BJ (cell line): ENCODE data around the gene PSMG2. TPM values are rescaled to one million over a fixed set of nuclear protein-coding genes. Genes with fewer than 3 reads are reported as not detected.

Source experiments
- CTCF ChIA-PET: fragments of 350-600 bp; formaldehyde crosslinking; extraction: SDS; loops from one replicate; lab custom pipeline; 2021; ENCODE audit warnings: antibody characterized with exemption, inconsistent platforms; lab: Yijun Ruan, JAX
- POLR2A ChIA-PET: fragments of 300-600 bp; sonication (Branson Sonifier 250); formaldehyde crosslinking; extraction: SDS; loops from one replicate; lab custom pipeline; 2021; ENCODE audit warnings: antibody characterized with exemption; lab: Charles Lee
- DNase-seq: peaks from one replicate; pipeline ENCODE4 v3.0.0-alpha.2; 2011; ENCODE audit warnings: low read depth
- H3K27me3 ChIP-seq: 2 replicates; pipeline ENCODE4 v1.6.0; 2011; ENCODE audit warnings: low read length; ENCODE audit not compliant: control insufficient read depth, insufficient read depth
- H3K36me3 ChIP-seq: 2 replicates; pipeline ENCODE4 v1.5.1; 2011; ENCODE audit warnings: low read length; ENCODE audit not compliant: control insufficient read depth, insufficient read depth
- H3K4me3 ChIP-seq: 2 replicates; pipeline ENCODE4 v1.5.1; 2011; ENCODE audit warnings: low read depth, mild to moderate bottlenecking, control low read depth, low read length
- polyA plus RNA-seq: library from polyadenylated mRNA; depleted of rRNA; stranded (reverse); fragments of >200 nt; gene quantifications from 2 replicates; pipeline ENCODE4 v1.2.3, GENCODE V29; 2011
- TF ChIP-seq, protein P1 (sequence below): IDR thresholded peaks from 2 replicates; pipeline ENCODE4 v1.5.1; 2011; ENCODE audit warnings: low read depth, mild to moderate bottlenecking, control low read depth, inconsistent platforms, low read length, moderate library complexity; ENCODE audit not compliant: insufficient read depth

PSMG2 gene
- polyA plus RNA-seq, 1 experiment: 60.8 TPM

DNA sequence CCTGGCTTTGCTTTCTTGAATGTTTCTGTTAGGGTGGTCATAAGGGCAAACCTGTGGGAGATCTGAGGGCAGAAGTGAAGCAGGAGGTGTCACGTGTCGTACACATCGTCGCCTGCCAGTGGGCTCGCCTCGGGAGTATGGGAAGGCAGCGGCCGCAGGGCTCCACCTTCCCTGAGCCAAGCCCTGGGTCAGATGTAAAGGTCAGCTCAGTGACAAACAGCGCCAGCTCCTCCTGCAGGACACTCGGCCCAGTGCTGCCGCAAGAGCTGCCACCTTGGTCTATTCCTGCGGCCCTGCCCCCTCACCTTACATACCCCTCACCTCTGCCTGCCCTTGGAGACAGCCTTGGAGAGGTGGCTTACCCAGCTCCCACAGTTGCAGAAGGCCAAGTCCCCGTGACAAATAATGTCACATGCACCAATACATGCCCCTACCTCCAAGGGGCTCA, 64.2 kb downstream of the PSMG2 start:
- H3K27me3 ChIP-seq: no peaks in the 10 kb centered on the region
- ChIA-PET CTCF (interaction anchor here (0.8 kb wide), 1 partner anchor 22 kb away, joined by 4 read pairs; no protein-coding TSS in a partner anchor), POLR2A (no interaction called here)
- TF ChIP-seq, protein P1, sequence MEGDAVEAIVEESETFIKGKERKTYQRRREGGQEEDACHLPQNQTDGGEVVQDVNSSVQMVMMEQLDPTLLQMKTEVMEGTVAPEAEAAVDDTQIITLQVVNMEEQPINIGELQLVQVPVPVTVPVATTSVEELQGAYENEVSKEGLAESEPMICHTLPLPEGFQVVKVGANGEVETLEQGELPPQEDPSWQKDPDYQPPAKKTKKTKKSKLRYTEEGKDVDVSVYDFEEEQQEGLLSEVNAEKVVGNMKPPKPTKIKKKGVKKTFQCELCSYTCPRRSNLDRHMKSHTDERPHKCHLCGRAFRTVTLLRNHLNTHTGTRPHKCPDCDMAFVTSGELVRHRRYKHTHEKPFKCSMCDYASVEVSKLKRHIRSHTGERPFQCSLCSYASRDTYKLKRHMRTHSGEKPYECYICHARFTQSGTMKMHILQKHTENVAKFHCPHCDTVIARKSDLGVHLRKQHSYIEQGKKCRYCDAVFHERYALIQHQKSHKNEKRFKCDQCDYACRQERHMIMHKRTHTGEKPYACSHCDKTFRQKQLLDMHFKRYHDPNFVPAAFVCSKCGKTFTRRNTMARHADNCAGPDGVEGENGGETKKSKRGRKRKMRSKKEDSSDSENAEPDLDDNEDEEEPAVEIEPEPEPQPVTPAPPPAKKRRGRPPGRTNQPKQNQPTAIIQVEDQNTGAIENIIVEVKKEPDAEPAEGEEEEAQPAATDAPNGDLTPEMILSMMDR: no peak
- DNase-seq: no peak
- no peak overlapping the region for H3K4me3 ChIP-seq
- H3K36me3 ChIP-seq: no peaks in the 10 kb centered on the region

DNA sequence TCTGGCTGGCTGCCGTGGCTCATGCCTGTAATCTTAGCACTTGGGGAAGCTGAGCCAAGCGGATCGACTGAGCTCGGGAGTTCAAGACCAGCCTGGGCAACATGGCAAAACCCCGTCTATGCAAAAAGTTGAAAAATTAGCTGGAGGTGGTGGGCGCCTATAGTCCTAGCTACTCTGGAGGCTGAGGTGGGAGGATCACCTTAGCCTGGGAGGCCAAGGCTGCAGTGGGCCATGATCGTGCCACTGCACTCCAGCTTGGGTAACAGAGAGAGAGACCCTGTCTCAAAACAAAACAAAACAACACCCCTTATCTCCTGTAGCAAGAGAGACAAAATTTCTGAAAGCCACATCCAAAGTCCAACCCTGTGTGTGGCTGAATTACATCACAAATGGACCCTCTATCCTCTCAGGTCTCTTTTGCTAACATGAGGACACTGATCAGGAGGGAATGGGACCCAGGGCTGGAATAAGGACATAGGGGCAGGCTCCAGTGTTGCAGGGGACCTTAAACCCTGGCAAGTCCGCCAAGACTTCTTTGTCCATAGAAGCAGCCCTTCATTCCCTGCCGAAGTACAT, 64.8 kb downstream of the PSMG2 start:
- H3K36me3 ChIP-seq: no peaks in the 10 kb centered on the region
- DNase-seq: no peak
- ChIA-PET POLR2A (no interaction called here), CTCF (interaction anchor here (0.8 to 1.3 kb wide), 2 partner anchors 22 to 23 kb away, joined by 4 to 5 read pairs; no protein-coding TSS in a partner anchor)
- H3K27me3 ChIP-seq: no peaks in the 10 kb centered on the region
- H3K4me3 ChIP-seq: no peak overlapping the region
- TF ChIP-seq, protein P1: no peak

DNA sequence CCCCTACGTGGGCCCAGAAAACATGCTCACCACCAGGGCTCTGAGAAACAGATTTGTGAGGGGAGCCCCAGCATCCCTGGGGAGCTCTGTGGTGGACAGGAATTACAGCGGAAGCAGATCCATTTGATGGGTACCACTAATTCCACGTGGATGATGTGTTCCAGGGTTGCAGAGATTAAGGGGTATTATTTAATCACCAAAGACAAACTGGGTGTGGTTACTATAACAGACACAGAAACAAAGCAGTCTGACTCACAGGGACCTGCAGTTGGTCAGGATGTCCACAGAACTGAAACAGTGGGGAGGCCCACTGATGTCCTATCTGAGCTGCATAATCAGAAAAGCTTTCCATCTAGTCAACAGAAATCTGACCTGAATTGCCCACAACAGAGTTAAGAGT, 65.8 kb downstream of the PSMG2 start:
- Histone ChIP-seq H3K4me3 (no peak overlapping the region), H3K27me3 (no peaks in the 10 kb centered on the region), H3K36me3 (no peaks in the 10 kb centered on the region)
- DNase-seq: no peak
- ChIA-PET POLR2A (no interaction called here), CTCF (interaction anchor here (1.3 to 1.4 kb wide), 2 partner anchors 24 to 166 kb away, joined by 3 to 5 read pairs; no protein-coding TSS in a partner anchor)
- TF ChIP-seq, protein P1: no peak

DNA sequence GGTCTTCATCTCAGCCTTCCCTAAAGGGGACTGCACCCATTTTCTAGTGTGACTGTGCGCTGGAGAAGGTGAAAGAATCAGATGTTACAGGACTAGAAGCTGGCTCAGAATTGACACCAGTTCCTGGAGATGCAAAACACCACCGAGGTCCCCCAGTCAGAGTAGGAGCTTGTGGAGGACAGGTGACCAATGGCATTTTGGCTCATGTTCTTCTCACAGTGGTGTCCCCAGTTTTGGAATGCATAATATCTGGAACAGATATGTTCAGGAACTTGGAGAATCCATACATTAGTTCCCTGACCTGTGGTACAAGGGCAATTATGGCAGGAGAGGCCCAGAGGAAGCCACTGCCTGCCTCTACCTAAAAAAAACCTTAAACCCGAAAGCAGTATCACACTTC, 66.3 kb downstream of the PSMG2 start:
- DNase-seq: no peak
- Histone ChIP-seq H3K4me3 (no peak overlapping the region), H3K36me3 (no peaks in the 10 kb centered on the region), H3K27me3 (no peaks in the 10 kb centered on the region)
- TF ChIP-seq, protein P1: no peak
- CTCF ChIA-PET: interaction anchor here (1.3 to 2.0 kb wide), 3 partner anchors 24 to 165 kb away, joined by 3 to 5 read pairs (median 4); no protein-coding TSS in a partner anchor
- POLR2A ChIA-PET: no interaction called here

DNA sequence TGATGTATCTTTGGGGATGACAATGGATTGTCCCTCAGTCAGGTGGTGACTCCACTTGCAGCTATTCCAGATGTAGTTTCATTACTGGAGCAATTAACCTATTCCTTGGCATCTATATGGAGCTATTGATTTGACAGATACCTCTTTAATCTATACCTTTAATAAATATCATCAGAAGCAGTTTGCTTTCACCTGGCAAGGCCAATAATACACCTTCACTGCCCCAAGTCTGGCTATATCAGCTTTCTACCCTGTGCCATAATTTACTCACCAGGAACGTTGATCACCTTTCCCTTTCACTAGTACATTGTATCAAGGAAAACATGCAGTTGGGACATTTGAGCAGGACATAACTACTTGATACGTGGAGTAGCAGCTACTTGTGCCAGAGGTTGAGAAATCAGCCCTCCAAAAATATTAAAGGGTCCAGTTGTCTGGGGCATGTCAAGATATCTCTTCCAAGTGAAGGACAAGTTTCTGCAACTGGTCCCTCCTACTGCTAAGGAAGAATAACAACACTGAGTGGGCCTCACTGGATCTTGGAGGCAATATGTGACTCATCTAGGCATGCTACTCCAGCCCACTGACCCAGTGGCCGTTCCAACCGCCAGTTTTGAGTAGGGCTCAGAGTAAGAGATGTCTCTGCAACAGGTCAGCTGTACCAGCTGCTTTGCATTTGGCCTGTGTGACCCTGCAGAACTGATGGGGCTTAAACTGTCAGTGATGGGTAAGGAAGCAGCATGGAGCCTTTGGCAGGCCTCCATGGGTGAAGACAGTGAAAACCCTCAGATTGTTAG, 67.0 kb downstream of the PSMG2 start:
- H3K27me3 ChIP-seq: no peaks in the 10 kb centered on the region
- no peak overlapping the region for H3K4me3 ChIP-seq
- POLR2A ChIA-PET: no interaction called here
- CTCF ChIA-PET: interaction anchor here (1.4 to 2.0 kb wide), 2 partner anchors 124 to 165 kb away, joined by 3 to 4 read pairs; no protein-coding TSS in a partner anchor
- no peaks in the 10 kb centered on the region for H3K36me3 ChIP-seq
- TF ChIP-seq, protein P1: no peak
- no peak for DNase-seq
